Measurements from ENCODE around the gene RFT1.
A peak's percentile ranks its signal among the peaks of the same experiment; 100 is the strongest.

Gene RFT1

GRCh38 chr3:53084310-53085001 is 45.8 kb downstream of the RFT1 start:
- Histone ChIP-seq H3K4me3 (no peak overlapping the region), H3K27me3 (no peaks in the 10 kb centered on the region), H3K27ac (no peak overlapping the region), H3K9ac (no peak overlapping the region), H3K4me2 (peak overlapping the region in 7 of 11 experiments; percentile 15 to 57 (median 46); a peak in 13 of 22 replicates), H3K9me3 (replicated peaks in 1 of 11) (no peaks in the 10 kb centered on the region), H4K20me1 (peaks cover 0 to 4% (median 0%) of the 10 kb centered on the region in 11 experiments; a peak in 2 of 22 replicates), H3K36me3 (peaks cover 5 to 33% (median 15%) of the 10 kb centered on the region in 11 experiments; a peak in 19 of 22 replicates), H3K4me1 (peaks cover 0 to 22% (median 15%) of the 10 kb centered on the region in 10 experiments; a peak in 15 of 20 replicates)
- TF ChIP-seq Cebpa-rat (IDR thresholded peaks at IDR 0.05), result no peak

DNA sequence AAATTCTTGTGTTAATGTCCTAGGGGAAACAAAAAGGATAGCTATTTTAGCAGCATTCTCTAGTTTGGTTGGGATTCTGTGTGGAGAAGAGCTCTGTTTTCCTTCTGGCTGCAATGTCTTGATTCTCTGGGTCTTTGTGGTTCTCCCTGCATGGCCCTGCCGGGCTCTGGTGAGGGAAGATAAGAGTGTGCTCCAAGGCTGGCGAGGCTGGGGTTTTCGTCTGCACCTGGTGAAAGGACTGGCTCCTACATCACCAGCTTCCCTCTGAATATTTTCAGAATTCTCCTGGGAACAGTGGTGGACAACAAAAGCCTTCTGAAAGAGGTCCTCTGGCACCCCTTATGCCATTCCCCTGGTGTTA is 46.3 kb downstream of the RFT1 start:
- Histone ChIP-seq H3K4me1 (peaks cover 0 to 22% (median 15%) of the 10 kb centered on the region in 10 experiments; a peak in 15 of 20 replicates), H3K36me3 (peaks cover under 1 to 28% (median 14%) of the 10 kb centered on the region in 11 experiments; a peak in 13 of 22 replicates), H3K9ac (no peak overlapping the region), H3K4me3 (no peak overlapping the region), H4K20me1 (no peaks in the 10 kb centered on the region), H3K4me2 (peak overlapping the region in 7 of 11 experiments; percentile 15 to 57 (median 46); a peak in 13 of 22 replicates), H3K9me3 (replicated peaks in 1 of 11) (no peaks in the 10 kb centered on the region), H3K27me3 (no peaks in the 10 kb centered on the region), H3K27ac (no peak overlapping the region)
- no peak for TF ChIP-seq Cebpa-rat (IDR thresholded peaks at IDR 0.05)

DNA sequence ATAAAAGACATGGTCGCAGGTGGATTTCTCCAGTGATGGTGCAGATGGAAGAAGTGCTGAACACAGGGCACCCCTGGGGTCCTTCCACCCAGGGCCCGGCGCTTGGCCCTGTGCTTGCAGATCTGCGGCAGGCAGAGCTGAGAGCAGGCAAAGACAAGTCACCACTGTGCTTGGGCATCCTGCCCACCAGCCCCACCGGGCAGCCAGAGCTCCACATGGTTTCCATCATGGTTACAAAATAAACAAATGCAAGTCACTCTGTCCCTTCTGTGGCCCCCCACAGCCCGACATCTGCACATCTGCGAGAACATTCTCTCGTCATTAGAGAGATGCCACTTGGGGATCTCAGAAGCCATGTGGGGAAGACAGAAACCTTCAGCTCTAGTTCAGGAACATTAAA is 46.7 kb downstream of the RFT1 start:
- Histone ChIP-seq H3K27me3 (no peaks in the 10 kb centered on the region), H3K4me1 (peaks cover 0 to 22% (median 15%) of the 10 kb centered on the region in 10 experiments; a peak in 15 of 20 replicates), H3K4me3 (no peak overlapping the region), H3K9ac (no peak overlapping the region), H3K4me2 (peak overlapping the region in 6 of 11 experiments; percentile 15 to 57 (median 46); a peak in 10 of 22 replicates), H3K27ac (no peak overlapping the region), H4K20me1 (no peaks in the 10 kb centered on the region), H3K36me3 (peaks cover 0 to 23% (median 13%) of the 10 kb centered on the region in 11 experiments; a peak in 10 of 22 replicates), H3K9me3 (replicated peaks in 1 of 11) (no peaks in the 10 kb centered on the region)
- TF ChIP-seq Cebpa-rat (IDR thresholded peaks at IDR 0.05), result no peak

GRCh38 chr3:53082736-53083135 is 47.5 kb downstream of the RFT1 start:
- TF ChIP-seq Cebpa-rat (IDR thresholded peaks at IDR 0.05), result no peak
- Histone ChIP-seq H3K36me3 (peaks cover 0 to 16% (median 5%) of the 10 kb centered on the region in 11 experiments; a peak in 8 of 22 replicates), H3K9me3 (replicated peaks in 1 of 11) (no peaks in the 10 kb centered on the region), H3K27ac (no peak overlapping the region), H4K20me1 (no peaks in the 10 kb centered on the region), H3K4me1 (peaks cover 0 to 22% (median 15%) of the 10 kb centered on the region in 10 experiments; a peak in 15 of 20 replicates), H3K9ac (no peak overlapping the region), H3K27me3 (no peaks in the 10 kb centered on the region), H3K4me3 (no peak overlapping the region), H3K4me2 (no peak overlapping the region)

GRCh38 chr3:53081318-53081717 is 48.9 kb downstream of the RFT1 start:
- no peak for TF ChIP-seq Cebpa-rat (IDR thresholded peaks at IDR 0.05)
- Histone ChIP-seq H3K4me1 (peaks cover 0 to 22% (median 15%) of the 10 kb centered on the region in 10 experiments; a peak in 15 of 20 replicates), H3K4me2 (no peak overlapping the region), H3K36me3 (peaks cover 0 to 14% (median 0%) of the 10 kb centered on the region in 11 experiments; a peak in 2 of 22 replicates), H4K20me1 (no peaks in the 10 kb centered on the region), H3K4me3 (no peak overlapping the region), H3K9ac (no peak overlapping the region), H3K27ac (no peak overlapping the region), H3K9me3 (replicated peaks in 1 of 11) (no peaks in the 10 kb centered on the region), H3K27me3 (no peaks in the 10 kb centered on the region)

DNA sequence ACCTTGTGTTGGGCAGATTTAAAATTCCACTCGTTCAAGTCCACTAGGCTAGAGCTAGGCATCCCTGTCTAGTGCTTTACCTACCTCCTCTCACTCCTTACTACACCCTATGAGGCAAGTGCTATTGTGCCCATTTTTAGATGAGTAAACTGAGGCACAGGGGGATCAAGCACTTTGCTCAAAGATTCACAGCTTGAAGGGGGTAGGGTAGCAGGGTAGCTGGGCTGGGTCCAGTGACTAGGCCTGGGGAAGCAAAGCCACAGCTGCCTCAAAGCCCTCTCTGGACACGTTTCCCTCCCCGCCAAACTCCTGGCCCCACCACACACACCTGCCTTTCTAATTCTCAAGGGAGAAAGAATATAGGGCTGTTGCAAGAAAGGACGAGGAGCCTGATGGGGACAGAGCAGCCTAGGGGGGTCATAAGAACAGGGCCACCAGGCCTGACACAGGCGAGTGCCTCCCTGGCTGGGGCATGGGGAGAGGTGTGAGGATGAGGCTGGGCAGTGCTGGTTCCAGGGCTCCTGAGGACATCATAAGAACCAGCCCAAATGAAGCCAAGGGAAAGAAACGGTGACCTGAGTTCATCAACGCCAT is 49.5 kb downstream of the RFT1 start:
- Histone ChIP-seq H4K20me1 (no peaks in the 10 kb centered on the region), H3K4me1 (peaks cover 0 to 22% (median 15%) of the 10 kb centered on the region in 10 experiments; a peak in 15 of 20 replicates), H3K9me3 (replicated peaks in 1 of 11) (no peaks in the 10 kb centered on the region), H3K36me3 (peaks cover 0 to 11% (median 0%) of the 10 kb centered on the region in 11 experiments; a peak in 2 of 22 replicates), H3K27me3 (no peaks in the 10 kb centered on the region), H3K9ac (no peak overlapping the region), H3K4me2 (0 out of 22 replicates have a peak overlapping the region, but pooled peaks of 1 of the 11 experiments have one; percentile 5), H3K4me3 (no peak overlapping the region), H3K27ac (no peak overlapping the region)
- TF ChIP-seq Cebpa-rat (IDR thresholded peaks at IDR 0.05), result no peak

- Histone ChIP-seq H3K4me2 (no peak overlapping the region), H3K4me1 (peaks cover 0 to 22% (median 15%) of the 10 kb centered on the region in 10 experiments; a peak in 15 of 20 replicates), H3K9ac (no peak overlapping the region), H3K27me3 (no peaks in the 10 kb centered on the region), H3K9me3 (replicated peaks in 1 of 11) (no peaks in the 10 kb centered on the region), H3K36me3 (peaks cover 0 to 4% (median 0%) of the 10 kb centered on the region in 11 experiments; a peak in 1 of 22 replicates), H3K4me3 (no peak overlapping the region), H4K20me1 (no peaks in the 10 kb centered on the region), H3K27ac (no peak overlapping the region)
- TF ChIP-seq Cebpa-rat (IDR thresholded peaks at IDR 0.05), result no peak
Measured at GRCh38 chr3:53079791-53080555, 50.3 kb downstream of the RFT1 start.

- no peak overlapping the region for H3K4me3 ChIP-seq
- no peak overlapping the region for H3K9ac ChIP-seq
- no peaks in the 10 kb centered on the region for H3K9me3 ChIP-seq (replicated peaks in 1 of 11)
- H4K20me1 ChIP-seq, result no peaks in the 10 kb centered on the region
- no peaks in the 10 kb centered on the region for H3K27me3 ChIP-seq
- H3K36me3 ChIP-seq, result no peaks in the 10 kb centered on the region; a peak in 1 of 22 replicates
- no peak for TF ChIP-seq Cebpa-rat (IDR thresholded peaks at IDR 0.05)
- H3K4me1 ChIP-seq, result peaks cover 0 to 18% (median 12%) of the 10 kb centered on the region in 10 experiments; a peak in 17 of 20 replicates
- no peak overlapping the region for H3K27ac ChIP-seq
- H3K4me2 ChIP-seq, result no peak overlapping the region
Measured at GRCh38 chr3:53079147-53079546, 51.1 kb downstream of the RFT1 start.

GRCh38 chr3:53078656-53079055 is 51.6 kb downstream of the RFT1 start:
- TF ChIP-seq Cebpa-rat (IDR thresholded peaks at IDR 0.05), result no peak
- Histone ChIP-seq H3K4me3 (no peak overlapping the region), H4K20me1 (no peaks in the 10 kb centered on the region), H3K9ac (no peak overlapping the region), H3K27ac (no peak overlapping the region), H3K4me1 (peaks cover 5 to 18% (median 13%) of the 10 kb centered on the region in 10 experiments), H3K36me3 (no peaks in the 10 kb centered on the region; a peak in 1 of 22 replicates), H3K4me2 (no peak overlapping the region), H3K9me3 (replicated peaks in 1 of 11) (no peaks in the 10 kb centered on the region), H3K27me3 (no peaks in the 10 kb centered on the region)
